Activated T-helper 1 cell treated with Interleukin-2 at 50 U/mL for 16 hours (primary cell): Measurements from ENCODE around the gene ADCY2.

ENCODE experiments used
- DNase-seq: peaks from one replicate; pipeline ENCODE4 v3.0.0-alpha.2; 2020; ENCODE audit warnings: low read depth

The ADCY2 gene

DNA sequence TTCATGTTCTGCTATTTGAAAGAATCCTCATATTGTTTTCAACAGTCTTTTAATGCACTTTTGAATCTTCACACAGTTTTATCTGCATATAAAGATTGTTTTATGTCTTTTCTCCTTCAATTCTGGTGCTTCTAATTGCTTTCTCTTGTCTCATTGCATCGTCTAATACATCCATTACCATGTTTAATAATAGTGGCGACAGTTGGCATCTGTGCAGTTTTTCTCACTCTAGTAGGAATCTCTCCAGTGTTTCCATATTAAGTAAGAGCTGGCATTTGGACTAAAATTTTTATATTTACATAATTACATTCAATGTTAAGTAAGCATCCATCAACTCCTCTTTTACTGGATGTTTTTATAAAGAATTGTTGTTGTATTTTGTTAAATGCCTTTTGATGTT, 49.9 kb downstream of the ADCY2 start:
- DNase-seq = no peak

DNA sequence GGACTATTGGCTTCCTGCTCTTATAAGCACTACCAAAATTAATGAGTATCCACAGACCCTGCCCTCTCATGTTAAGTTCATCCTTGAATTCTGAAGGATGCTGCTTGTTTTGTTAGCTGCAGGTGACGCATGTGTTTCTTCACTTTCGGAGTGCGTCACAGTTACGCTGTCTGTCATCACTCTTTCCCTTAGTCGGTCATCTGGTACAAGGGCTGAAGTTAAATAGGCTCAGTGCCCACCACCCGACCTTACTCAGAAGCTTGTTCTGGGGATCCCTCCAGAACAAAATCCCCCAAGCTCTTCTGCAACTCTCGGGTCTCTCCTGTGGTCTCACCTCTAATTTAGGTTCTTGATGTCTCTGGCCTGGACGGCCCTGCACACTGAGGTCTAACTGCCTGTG, 51.0 kb downstream of the ADCY2 start:
- no peak for DNase-seq

DNA sequence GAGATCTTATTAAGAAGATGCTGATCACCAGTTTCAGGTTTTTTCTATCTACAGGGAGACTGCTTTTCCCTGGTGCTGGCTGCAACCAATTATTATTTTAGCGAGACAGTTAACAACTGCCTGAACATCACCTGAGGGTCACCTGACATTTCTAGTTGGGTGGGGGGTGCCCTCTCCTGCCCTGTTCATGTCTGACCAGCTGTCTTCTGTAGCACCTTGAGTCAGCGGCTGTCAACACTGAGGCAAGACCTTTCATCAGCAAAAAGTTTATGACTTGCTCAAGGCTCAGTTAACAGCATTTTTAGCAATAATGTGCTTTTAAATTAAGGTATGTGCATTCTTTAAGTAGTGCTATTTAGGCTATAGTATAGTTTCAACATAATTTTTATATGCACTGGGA, 58.0 kb downstream of the ADCY2 start:
- DNase-seq = no peak

DNA sequence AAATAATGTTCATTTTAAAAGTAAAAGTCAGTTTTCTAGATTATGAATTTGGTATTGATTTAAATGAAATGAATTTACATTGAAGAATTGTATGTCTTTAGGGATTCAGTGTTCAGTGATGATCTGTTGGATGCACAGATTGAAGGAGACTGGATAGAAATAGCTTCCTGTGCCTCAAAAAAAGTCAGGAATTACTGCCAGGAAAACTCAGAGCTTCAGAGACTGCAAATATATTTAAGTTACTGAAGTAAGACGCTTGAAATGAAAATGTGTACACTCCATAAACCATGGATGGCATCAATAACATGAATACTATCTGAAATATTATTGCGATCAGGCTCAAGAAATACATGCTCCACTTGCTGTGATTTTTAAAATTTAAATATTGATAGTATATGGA, 60.3 kb downstream of the ADCY2 start:
- no peak for DNase-seq

DNA sequence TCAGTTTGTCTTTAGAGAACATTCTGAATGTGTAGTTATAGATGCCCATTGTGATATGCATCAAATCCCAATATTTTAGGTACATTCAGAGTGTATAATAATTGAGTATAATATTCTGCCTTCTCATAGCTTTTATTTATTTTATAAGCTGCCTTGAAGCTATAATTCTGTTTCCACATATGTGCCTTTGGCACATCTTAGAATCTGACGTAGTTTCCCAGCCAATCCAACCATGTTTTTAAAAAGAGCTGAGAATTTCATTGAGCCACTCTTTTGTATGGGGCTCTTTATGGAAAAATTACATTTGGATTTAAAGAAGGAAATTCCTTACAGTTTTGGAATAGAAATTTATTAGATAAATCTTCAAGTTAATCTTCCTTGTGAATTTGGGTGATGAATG, 65.4 kb downstream of the ADCY2 start:
- no peak for DNase-seq

- DNase-seq = no peak
Observed at GRCh38 chr5:7462758-7463157, 66.8 kb downstream of the ADCY2 start.

GRCh38 chr5:7464182-7464581, 68.2 kb downstream of the ADCY2 start:
- no peak for DNase-seq

- DNase-seq = no peak
Observed at GRCh38 chr5:7467179-7467578, 71.2 kb downstream of the ADCY2 start.

GRCh38 chr5:7468742-7469141, 72.8 kb downstream of the ADCY2 start:
- no peak for DNase-seq

DNA sequence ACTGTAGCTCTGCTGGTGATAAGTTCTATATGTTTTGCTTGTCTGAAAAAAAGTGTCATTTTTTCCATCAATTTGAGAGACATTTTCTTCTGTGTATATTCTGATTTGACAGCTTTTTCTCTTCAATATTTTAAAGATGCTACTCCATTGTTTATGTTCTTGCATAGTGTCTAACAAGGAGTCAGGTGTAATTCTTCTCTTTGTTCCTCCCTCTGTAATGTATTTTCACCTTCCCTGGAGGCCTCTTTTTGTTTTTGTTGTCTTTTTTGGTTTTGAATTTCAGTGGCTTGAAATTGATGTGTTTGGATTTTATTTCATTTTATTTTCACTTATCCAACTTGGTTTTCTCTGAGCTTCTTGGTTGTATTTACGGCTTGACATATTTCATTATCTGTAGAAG, 75.8 kb downstream of the ADCY2 start:
- no peak for DNase-seq

GRCh38 chr5:7473115-7473514, 77.2 kb downstream of the ADCY2 start:
- no peak for DNase-seq

GRCh38 chr5:7473668-7474215, 77.8 kb downstream of the ADCY2 start:
- DNase-seq = no peak

DNA sequence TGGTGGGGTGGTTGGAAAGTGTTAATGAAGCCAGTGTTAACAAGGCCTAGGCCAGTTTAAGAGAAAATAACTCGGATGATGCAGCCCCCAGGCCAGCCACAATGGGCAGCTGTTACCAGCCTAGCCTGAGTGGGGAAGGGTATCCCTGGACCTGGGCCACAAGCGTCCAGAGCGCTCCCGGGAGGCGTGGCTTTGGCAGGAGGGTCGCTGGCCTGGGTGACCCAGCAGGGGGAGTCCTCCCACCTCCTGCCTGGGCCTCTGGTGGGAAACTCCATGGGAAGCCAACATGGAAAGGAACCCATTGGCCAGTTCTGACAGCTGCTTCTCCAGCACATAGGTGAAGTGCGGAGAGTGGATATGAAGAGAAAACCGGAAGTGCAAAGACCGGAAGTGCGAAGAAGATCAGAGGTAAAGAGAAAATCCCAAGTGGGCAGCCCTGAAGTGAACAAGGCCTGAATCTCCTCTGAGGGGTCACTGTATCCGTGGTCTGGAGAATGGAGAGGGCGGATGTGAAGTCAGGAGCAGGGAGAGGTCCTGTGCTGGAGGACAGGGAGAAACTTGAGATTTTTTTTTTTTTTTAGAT, 79.0 kb downstream of the ADCY2 start:
- no peak for DNase-seq

- DNase-seq = no peak
Observed at GRCh38 chr5:7478459-7478858, 82.5 kb downstream of the ADCY2 start.

DNA sequence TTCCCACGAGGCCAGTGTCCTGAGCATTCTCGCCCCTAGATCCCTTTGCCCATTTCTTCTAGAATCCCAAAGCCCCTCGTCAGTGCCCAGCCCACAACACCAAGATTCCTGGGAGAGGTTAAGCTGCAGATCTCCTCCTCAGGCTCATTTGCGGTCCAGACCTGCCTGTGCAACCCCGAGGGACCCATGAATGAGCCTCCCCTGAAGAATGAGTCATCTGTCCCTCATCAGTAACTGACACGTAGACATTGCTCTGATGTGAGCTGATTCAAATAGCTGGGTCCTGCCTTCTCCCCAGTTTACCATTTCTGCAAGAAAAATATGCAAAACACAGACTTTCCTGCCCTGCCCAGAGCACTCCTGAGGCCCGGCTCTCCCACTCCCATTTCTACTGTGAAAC, 92.8 kb downstream of the ADCY2 start:
- DNase-seq = no peak

DNA sequence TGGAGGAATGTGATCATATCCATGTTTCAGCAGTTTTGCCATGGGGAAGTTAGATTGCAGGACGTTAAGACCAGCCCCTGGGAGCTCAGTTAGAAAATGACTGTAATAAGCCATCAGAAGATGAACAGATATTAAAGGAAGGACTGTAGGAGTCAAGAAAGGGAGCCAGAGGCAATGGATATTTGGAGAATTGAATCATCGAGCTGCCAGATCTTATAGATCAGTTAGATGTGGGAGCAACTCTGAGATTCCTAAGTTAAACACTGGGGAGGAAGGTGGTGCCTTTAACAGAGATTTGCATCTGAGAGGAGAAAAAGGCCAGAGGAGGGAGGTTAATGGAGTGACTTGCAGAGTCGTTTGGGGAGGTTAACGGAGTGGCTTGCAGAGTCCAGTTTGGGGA, 96.4 kb downstream of the ADCY2 start:
- no peak for DNase-seq

- DNase-seq = no peak
Observed at GRCh38 chr5:7493081-7493480, 97.1 kb downstream of the ADCY2 start.

DNA sequence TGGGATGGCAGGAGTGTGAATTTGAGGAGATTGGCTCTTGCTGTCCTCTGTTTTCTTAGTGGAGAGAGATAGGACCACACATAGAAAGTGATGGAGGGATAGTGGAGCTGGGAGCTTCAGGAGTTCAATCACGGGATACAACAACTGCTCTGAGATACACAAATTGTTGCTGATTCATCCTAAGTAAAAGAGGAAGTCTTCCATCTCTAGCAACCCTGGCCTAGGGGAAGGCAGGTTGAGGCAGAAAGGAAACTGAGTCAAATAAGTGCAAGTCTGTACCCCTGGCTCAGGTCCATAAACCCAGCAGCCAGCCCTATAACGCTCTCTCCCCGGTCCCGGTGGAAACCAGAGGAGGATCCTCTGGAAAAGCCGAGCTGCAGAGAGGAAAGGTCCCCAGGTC, 97.7 kb downstream of the ADCY2 start:
- no peak for DNase-seq

DNA sequence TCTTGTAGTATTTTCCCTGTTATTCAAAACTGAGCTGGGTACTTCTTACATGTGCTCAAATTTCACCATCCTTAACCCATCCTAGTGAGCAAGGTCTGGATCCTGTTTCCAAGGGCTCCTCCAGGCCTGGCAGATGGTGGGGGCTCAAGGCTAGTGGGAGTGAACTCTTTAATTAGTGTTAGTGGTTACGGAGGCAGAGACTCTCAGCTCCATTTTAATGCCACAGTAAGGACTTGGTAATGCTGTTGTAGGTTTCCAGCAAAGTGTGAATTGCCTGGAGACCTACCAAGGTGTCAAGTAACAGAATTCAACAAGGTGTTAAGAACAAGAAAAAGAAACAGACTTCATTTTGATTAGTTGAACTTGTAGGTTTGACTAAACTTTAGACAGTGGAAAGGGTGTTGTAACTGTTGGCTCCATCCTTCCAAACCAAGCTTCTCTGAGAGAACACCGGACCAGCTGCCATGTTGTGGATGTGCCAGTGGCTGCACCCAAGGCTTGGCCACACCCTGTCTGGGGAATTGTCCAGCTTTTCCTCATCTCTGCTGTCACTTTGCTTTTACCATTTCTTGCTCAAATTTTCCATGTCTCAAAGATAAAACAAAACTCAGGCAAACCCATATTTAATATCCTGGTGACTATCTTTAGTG, 98.7 kb downstream of the ADCY2 start:
- no peak for DNase-seq

GRCh38 chr5:7495131-7495517, 99.2 kb downstream of the ADCY2 start:
- no peak for DNase-seq

GRCh38 chr5:7500256-7500655, 104.3 kb downstream of the ADCY2 start:
- no peak for DNase-seq

DNA sequence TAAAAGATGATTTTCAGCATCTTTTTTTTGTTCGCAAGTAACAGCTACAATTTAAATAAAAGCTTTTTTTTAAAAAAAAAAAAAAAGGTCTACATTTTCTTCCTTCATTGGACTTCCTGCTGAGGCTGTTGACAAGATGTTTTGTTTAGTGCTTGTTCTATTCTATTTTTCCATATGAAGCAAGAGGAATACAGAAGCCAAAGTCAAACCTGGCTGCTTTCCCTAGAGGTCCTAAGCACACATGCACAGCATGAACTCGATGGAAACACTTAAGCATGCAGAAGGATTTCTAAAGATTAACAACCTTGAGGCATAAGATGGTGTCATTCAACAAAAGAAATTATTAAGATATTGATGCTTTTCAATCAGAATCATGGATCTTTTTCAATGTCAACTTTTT, 105.1 kb downstream of the ADCY2 start:
- DNase-seq = no peak

- no peak for DNase-seq
Observed at GRCh38 chr5:7503564-7503963, 107.6 kb downstream of the ADCY2 start.

GRCh38 chr5:7515284-7515914, 119.5 kb downstream of the ADCY2 start:
- no peak for DNase-seq
